HK-2 (cell line): ENCODE data around the gene FEM1A.
A peak's percentile ranks its signal among the peaks of the same experiment; 100 is the strongest.
"Not testable (repeated sequence)": the region's sequence is repeated elsewhere in the genome, so short reads cannot be mapped to it uniquely, and the experiment has no call there.

Experiments used
- DNase-seq: peaks from one replicate; pipeline ENCODE4 v3.0.0-alpha.2; 2018; ENCODE audit not compliant: unreplicated experiment

Gene FEM1A

DNA sequence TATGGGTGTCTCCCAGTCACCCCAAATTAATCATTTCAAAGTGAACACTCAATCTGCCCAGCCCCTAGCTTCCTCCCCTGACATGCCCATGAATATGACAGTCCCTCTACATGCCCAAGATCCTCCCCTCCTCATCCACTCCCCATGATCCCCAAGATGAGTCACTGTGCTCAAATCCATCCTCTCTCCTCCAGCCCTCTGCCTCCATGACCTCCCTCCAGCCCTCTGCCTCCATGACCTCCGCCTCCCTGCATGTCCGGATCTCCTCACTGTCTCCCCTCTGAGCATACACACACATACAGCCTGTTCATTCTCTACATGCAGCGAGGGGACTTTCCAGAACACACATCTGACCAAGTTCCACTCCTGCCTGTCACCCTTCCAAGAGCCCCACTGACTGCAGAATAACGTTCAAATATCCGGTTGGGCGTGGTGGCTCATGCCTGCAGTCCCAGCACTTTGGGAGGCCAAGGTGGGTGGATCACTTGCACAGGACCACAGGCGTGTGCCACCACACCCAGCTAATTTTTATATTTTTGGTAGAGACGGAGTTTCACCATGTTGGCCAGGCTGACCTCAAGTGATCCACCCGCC lies 18.4 kb upstream of the FEM1A start:
- no peak for DNase-seq

DNA sequence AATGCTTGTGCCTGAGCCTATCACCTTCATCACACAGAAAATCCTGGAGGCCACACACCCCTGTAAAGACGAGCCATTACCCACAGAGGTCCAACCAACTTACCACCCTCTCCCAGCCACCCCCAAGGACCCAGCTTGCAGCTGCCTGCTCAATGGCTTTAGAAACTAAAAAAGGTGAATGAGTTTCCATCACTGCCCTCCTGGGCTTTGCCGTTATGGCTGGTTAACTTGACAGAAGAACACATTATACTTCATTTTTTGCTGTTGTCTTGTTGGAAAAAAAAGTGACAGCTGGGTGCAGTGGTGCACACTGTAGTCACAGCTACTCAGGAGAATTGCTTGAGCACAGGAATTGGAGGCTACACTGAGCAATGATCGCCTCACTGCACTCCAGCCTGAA lies 17.4 kb upstream of the FEM1A start:
- DNase-seq, result no peak

GRCh38 chr19:4775627-4776152 lies 15.8 kb upstream of the FEM1A start:
- no peak for DNase-seq

DNA sequence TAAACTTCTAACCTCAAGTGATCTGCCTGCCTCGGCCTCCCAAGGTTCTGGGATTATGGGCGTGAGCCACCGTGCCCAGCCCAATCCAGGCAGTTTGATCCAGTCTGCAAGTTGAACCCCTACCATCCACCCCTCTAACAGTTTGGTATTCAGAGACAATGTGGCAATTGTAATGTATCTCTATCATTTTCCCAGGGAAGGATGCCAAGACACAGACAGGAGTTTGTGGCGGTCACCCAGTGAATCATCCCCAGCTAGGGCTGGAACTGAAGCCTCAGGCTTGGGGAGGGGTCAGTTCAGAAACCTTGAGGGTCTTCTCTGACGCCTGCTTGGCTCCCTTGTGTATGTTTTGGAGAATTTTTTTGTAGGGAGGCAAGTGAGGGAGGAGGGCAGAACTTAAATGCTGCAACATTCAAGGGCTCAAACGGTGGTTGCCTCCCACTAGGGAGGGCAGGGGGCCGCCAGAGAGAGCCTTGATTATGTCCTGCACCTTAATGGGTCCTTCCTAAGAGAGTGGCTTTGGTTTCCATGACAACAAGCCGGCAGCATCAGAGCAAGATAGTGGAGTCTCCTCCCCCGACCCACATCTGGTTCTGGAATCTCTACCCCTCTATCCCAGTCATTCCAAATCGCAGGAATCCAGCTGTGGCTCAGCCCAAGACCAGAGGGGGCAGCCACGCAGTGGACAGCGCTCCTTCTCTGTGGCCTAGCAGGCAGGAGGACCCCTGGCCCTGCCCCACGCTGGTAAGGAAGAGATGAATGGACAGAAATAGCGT lies 14.9 kb upstream of the FEM1A start:
- no peak for DNase-seq

DNA sequence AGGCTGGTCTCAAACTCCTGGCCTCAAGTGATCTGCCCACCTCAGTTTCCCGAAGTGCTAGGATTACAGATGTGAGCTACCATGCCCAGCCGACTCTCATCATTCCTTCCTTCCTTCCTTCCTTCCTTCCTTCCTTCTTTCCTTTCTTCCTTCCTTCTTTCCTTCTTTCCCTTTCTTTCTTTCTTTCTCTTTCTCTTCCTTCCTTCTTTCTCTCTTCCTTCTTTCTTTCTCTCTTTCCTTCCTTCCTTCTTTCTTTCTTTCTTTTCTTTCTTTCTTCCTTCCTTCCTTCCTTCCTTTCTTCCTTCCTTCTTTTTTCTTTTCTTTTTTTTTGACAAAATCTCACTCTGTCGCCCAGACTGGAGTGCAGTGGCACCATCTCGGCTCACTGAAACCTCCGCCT lies 13.4 kb upstream of the FEM1A start:
- not testable (repeated sequence) for DNase-seq

DNA sequence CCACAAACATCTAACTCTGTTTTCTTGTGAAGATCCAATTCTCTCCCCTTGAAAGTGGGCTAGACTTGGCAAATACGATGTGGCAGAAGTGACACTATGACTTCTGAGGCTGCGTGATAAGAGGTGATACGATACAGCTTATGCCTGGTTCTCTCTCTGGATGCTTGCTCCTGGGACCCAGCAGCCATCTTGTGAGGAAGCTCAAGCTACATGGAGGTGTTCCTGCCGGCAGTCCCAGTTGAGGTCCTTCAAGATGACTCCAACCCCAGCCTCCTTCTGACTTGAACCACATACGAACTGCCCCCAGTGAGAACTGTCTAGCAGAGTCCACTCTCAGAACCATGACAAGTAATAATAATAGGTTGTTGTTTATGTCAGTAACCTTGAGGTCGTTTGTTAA lies 10.7 kb upstream of the FEM1A start:
- no peak for DNase-seq

DNA sequence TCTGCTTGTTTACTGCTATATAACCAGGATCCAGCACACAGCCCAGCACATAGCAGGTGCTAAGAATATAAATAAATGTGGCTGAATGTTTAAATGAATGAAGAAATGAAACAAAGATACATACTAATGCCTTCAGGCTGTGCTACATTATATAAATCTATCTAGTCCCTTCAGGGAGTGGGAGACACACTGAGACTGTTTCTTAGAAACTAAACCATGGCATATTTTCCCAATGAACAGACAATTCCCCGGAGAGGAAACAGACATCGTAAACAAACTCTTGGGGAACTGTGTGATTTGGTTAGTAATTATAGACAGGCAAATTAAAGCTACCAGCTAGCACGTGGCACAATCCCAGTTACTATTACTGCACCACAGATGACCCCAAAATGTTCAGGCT lies 9.7 kb upstream of the FEM1A start:
- no peak for DNase-seq

GRCh38 chr19:4786412-4787016 lies 5.0 kb upstream of the FEM1A start:
- DNase-seq, result not testable (repeated sequence)

- DNase-seq, result not testable (repeated sequence)
Observed at GRCh38 chr19:4792019-4792865, 708 bp downstream of the FEM1A start.

DNA sequence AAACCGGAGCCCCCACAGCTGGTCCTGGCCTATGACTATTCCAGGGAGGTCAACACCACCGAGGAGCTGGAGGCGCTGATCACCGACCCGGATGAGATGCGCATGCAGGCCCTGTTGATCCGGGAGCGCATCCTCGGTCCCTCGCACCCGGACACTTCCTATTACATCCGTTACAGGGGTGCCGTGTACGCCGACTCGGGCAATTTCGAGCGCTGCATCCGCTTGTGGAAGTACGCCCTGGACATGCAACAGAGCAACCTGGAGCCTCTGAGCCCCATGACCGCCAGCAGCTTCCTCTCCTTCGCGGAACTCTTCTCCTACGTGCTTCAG lies 1.3 kb downstream of the FEM1A start:
- DNase-seq, result not testable (repeated sequence)

GRCh38 chr19:4793278-4793677 lies 1.7 kb downstream of the FEM1A start:
- not testable (repeated sequence) for DNase-seq

- no peak for DNase-seq
Observed at GRCh38 chr19:4794971-4795370, 3.4 kb downstream of the FEM1A start.

GRCh38 chr19:4795400-4795799 lies 3.9 kb downstream of the FEM1A start:
- DNase-seq, result no peak

- no peak for DNase-seq
Observed at GRCh38 chr19:4800591-4801081, 9.1 kb downstream of the FEM1A start.

DNA sequence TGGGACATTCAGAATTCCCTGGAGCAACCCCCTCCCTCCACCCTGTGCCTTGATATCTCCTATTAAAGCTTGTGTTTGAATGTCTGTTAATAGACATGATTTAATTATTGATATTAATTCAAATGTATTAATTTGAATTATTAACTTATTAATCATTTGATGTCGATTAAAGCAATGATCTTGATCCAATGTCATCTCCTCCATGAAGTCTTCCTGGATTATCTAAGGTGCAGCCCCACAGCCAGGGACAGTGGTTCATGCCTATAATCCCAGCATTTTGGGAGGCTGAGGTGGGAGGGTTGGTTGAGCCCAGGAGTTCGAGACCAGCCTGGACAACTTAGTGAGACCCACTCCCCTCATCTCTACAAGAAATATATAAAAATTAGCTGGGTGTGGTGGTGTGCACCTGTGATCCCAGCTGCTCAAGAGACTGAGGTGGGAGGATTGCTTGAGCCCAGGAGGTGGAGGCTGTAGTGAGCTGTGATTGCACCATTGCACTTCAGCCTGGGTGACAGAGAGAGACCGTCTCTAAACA lies 9.6 kb downstream of the FEM1A start:
- no peak for DNase-seq

DNA sequence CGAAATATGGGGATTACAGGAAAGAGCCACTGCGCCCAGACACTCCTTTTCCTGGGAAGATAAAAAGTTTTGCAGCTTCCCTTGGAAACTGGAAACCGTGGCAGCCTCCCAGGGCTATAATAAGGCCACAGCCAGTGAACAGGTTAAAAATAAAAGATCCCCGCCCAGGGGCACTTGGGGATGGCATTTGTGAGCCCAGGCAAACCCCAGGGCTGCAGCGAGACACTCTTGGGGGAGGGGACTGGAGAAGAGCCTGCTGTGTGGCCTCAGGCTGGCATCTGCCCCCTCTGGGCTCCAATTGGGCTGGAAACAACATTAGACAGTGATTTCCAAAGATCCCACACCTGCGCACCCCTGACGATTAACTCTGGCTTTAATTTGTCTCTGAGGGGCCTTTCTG lies 11.2 kb downstream of the FEM1A start:
- no peak for DNase-seq

DNA sequence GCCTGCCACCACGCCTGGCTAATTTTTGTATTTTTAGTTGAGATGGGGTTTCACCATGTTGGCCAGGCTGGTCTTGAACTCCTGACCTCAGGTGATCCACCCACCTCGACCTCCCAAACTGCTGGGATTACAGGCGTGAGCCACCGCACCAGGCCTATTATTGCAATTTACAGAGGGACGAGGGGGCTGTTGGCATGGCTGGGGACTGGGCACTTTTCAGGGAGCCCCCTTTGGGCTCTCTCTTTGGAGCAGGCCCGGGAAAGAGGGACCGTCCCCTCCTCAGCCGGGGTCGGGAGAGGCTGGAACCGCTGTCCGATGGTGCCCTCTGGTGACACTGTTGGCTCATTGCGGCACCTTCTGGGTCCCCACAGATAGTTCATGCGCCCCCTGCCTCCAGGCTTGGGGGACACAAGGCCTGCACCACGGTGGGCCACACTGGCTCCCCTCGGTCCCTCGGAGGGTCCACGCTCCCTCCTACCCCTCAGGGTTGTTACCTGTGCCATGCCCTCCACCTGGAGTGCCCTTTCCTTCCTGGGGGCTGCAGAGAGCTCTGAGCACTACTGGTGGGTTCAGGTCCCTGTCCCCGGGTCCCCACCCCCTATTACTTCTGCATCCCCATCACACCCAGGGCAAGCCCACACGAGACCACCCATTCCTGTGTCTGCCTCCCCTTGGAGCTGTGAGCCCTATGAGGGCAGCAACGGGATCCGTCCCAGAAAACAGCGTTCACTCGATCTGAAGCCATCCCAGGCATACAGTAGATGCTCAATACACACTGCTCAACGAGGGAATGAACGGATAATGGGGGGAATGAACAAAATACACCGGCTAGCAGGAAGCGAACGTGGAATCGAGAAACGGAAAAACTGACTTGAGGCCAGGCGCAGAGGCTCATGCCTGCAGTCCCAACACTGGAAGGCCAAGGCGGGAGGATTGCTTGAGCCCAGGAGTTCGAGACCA lies 12.5 kb downstream of the FEM1A start:
- no peak for DNase-seq

DNA sequence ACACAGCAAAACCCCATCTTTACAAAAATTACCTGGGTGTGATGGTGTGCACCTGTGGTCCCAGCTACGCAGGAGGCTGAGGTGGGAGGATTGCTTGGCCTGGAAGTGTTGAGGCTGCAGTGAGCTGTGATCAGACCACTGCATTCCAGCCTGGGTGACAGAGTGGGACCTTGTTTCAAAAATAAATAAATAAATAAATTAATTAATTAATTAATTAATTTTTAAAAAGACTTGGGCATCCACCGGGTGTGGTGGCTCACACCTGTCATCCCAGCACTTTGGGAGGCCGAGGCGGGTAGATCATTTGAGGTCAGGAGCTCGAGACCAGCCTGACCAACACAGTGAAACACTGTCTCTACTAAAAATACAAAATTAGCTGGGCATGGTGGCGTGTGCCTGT lies 13.6 kb downstream of the FEM1A start:
- not testable (repeated sequence) for DNase-seq

DNA sequence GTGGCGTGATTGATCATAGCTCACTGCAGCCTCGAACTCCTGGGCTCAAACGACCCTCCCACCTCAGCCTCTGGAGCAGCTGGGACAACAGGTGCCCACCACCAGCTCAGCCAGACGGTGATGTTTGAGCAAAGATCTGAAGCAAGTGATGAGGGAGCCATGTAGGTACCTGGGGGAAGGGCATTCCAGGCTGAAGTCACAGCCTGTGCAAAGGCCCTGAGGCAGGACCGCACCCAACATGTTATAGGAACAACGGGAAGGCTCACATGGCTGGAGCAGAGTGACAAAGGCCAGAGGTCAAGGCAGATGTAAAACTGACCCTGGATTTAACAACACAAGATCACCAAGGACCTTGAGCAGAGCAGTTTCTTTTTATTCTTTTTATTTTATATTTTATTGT lies 14.8 kb downstream of the FEM1A start:
- no peak for DNase-seq

DNA sequence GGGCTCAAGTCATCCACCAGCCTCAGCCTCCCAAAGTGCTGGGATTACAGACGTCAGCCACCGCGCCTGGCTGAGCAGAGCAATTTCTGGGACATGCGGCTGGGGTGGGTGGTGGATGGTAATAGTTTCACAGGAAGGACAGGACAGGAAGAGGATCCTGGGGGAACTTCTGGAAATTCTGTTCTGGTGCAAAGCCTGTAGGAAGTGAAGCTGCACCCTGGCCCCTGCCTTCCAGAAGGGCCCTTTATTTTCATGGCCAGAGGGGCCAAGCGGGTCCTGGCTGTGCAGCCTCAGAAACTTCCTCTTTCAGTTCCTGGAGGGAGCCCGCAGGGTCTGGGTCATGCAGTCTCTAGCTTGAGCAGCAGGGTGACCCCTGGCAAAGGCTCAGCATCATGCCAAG lies 15.7 kb downstream of the FEM1A start:
- peak; percentile 53 for DNase-seq
